Endothelial cell of umbilical vein (primary cell): Measurements from ENCODE around the gene TMPRSS9. TPM values are rescaled to one million over a fixed set of nuclear protein-coding genes. Genes with fewer than 3 reads are reported as not detected.

Experiments used
- BruUV-seq: library from RNA; stranded (reverse); fragments of 400-500 nt; replicated peaks from 2 replicates; lab custom pipeline; 2021; lab: Mats Ljungman, UMichigan
- CTCF ChIA-PET: fragments of 300-600, 350-600 bp; sonication (Branson Sonifier 250); formaldehyde crosslinking; loops from one replicate; lab custom pipeline; 2021; ENCODE audit warnings: antibody characterized with exemption, inconsistent platforms; lab: Charles Lee
- POLR2A ChIA-PET: fragments of 300-600, 350-600 bp; sonication (Branson Sonifier 250); formaldehyde crosslinking; loops from one replicate; lab custom pipeline; 2021; ENCODE audit warnings: antibody characterized with exemption, inconsistent platforms; lab: Charles Lee
- DNase-seq: peaks from one replicate; pipeline ENCODE4 v3.0.0-alpha.2; 2011; ENCODE audit warnings: low read depth, low spot score
- FAIRE-seq: peaks from 2 replicates; lab custom pipeline; 2011; peaks lifted over from hg19 to GRCh38; lab: Jason Lieb, UNC
- H2AFZ ChIP-seq: 2 replicates; pipeline ENCODE4 v1.6.0; 2012; ENCODE audit warnings: low read depth, low read length, control low read depth, inconsistent platforms
- H3K27ac ChIP-seq: 2 replicates; pipeline ENCODE4 v1.5.1; 2011; ENCODE audit warnings: low read depth, mild to moderate bottlenecking, control low read depth, low read length, moderate library complexity; ENCODE audit not compliant: insufficient read depth
- H3K27me3 ChIP-seq, 2 experiments: 2 replicates each; pipeline versions ENCODE4 v1.6.0 to v1.6.1; 2011; ENCODE audit warnings: low read length in 2 of 2, mixed read lengths in 1 of 2; ENCODE audit not compliant: control insufficient read depth in 2 of 2, insufficient read depth in 2 of 2
- H3K36me3 ChIP-seq, 2 experiments: 2 replicates in 1 of 2; 3 replicates in 1 of 2; pipeline ENCODE4 v1.5.1; 2011; ENCODE audit warnings: low read length in 2 of 2, mild to moderate bottlenecking in 1 of 2, moderate library complexity in 1 of 2; ENCODE audit not compliant: control insufficient read depth in 2 of 2, insufficient read depth in 2 of 2; ENCODE audit errors: extremely low read depth in 1 of 2
- H3K4me1 ChIP-seq: 3 replicates; pipeline ENCODE4 v1.5.1; 2011; ENCODE audit warnings: mild to moderate bottlenecking, low read length; ENCODE audit not compliant: control insufficient read depth, insufficient read depth; ENCODE audit errors: extremely low read depth
- H3K4me2 ChIP-seq: 2 replicates; pipeline ENCODE4 v1.6.1; 2011; ENCODE audit warnings: low read length, control low read depth, mixed read lengths; ENCODE audit not compliant: insufficient read depth
- H3K4me3 ChIP-seq, 3 experiments: fragments of 200-600 bp in 1 of 3; sonication (generic), shearing (Covaris generic) in 1 of 3; replicated peaks in 1 of 3; 2 replicates each; pipeline ENCODE4 v1.5.1; 2011 to 2016; ENCODE audit warnings: control low read depth in 3 of 3, low read length in 3 of 3, mild to moderate bottlenecking in 2 of 3, inconsistent platforms in 1 of 3, low read depth in 1 of 3, moderate library complexity in 1 of 3; ENCODE audit not compliant: insufficient read depth in 1 of 3
- H3K79me2 ChIP-seq: 2 replicates; pipeline ENCODE4 v1.6.0; 2012; ENCODE audit warnings: low read length, inconsistent platforms; ENCODE audit not compliant: control insufficient read depth, insufficient read depth
- H3K9ac ChIP-seq: replicated peaks from 2 replicates; pipeline ENCODE3; 2011; ENCODE audit warnings: low read length, control low read depth; ENCODE audit not compliant: insufficient read depth; ENCODE audit errors: extremely low read depth
- H3K9me1 ChIP-seq: replicated peaks from 3 replicates; pipeline ENCODE4 v1.6.0; 2011; ENCODE audit warnings: mild to moderate bottlenecking, low read length; ENCODE audit not compliant: control insufficient read depth, insufficient read depth; ENCODE audit errors: extremely low read depth
- H3K9me3 ChIP-seq: replicated peaks from 2 replicates; pipeline ENCODE4 v1.5.1; 2012; ENCODE audit warnings: low read length, inconsistent platforms; ENCODE audit not compliant: control insufficient read depth, insufficient read depth
- H4K20me1 ChIP-seq: replicated peaks from 2 replicates; pipeline ENCODE3; 2011; ENCODE audit warnings: mild to moderate bottlenecking, low read length; ENCODE audit not compliant: control insufficient read depth, insufficient read depth; ENCODE audit errors: extremely low read depth
- EZH2 ChIP-seq: IDR thresholded peaks from 2 replicates; pipeline ENCODE4 v1.6.1; 2012; ENCODE audit warnings: borderline replicate concordance, low read depth, mild to moderate bottlenecking, moderate library complexity, low read length, inconsistent platforms; ENCODE audit not compliant: severe bottlenecking
- FOS ChIP-seq: IDR thresholded peaks from 2 replicates; pipeline ENCODE4 v1.6.1; 2011; ENCODE audit warnings: mild to moderate bottlenecking, low read length, moderate library complexity, borderline replicate concordance; ENCODE audit not compliant: insufficient read depth
- GATA2 ChIP-seq: IDR thresholded peaks from 2 replicates; pipeline ENCODE4 v1.7.0; 2011; ENCODE audit warnings: low read depth, mild to moderate bottlenecking, moderate library complexity, mixed read lengths, low read length; ENCODE audit not compliant: insufficient read length, insufficient read depth
- JUN ChIP-seq: IDR thresholded peaks from 2 replicates; pipeline ENCODE4 v1.6.1; 2011; ENCODE audit warnings: borderline replicate concordance, low read depth; ENCODE audit not compliant: insufficient read length, insufficient read depth
- MYC ChIP-seq: IDR thresholded peaks from one replicate; pipeline ENCODE4 v1.6.1; 2011; ENCODE audit warnings: mild to moderate bottlenecking, low read depth, low read length
- POLR2A ChIP-seq: IDR thresholded peaks from 2 replicates; pipeline ENCODE4 v1.6.1; 2012; ENCODE audit warnings: low read depth, mild to moderate bottlenecking, control low read depth, low read length
- POLR2AphosphoS5 ChIP-seq: IDR thresholded peaks from 2 replicates; pipeline ENCODE4 v1.6.1; 2012; ENCODE audit warnings: low read depth, mild to moderate bottlenecking, control low read depth, low read length, moderate library complexity; ENCODE audit not compliant: insufficient read depth
- dilution Hi-C: fragments of 300-500 bp; cut with MboI; formaldehyde crosslinking; loops from one replicate; pipeline ENCODE4 v1.15.0; 2019; ENCODE audit warnings: low sequenced_read_pairs; ENCODE audit not compliant: extremely low pct_ligation_motif_present
- intact Hi-C: fragments of 100-400 bp; cut with micrococcal nuclease; formaldehyde crosslinking; loops from one replicate; pipeline ENCODE4 v1.10.0; 2022
- polyA plus RNA-seq, 4 experiments: library from polyadenylated mRNA; depleted of rRNA in 3 of 4; stranded (reverse) in 3 of 4; unstranded in 1 of 4; fragments of >200 nt; gene quantifications; 2 replicates each; pipeline versions ENCODE4 v1.2.1 to v1.2.3, GENCODE V29; 2011 to 2012; ENCODE audit warnings: missing spikeins in 1 of 4
- total RNA-seq: library from RNA; stranded (reverse); gene quantifications from 2 replicates; pipeline ENCODE4 v1.2.3, GENCODE V29; 2021
- TF ChIP-seq, protein P1 (sequence below): IDR thresholded peaks from 2 replicates; pipeline ENCODE4 v1.6.1; 2011; ENCODE audit not compliant: insufficient read depth, insufficient read length
- TF ChIP-seq, protein P2 (sequence below), 2 donors: IDR thresholded peaks; 1 replicate in 1 of 2; 2 replicates in 1 of 2; pipeline ENCODE4 v1.5.1; 2011; ENCODE audit warnings: low read length in 2 of 2, mild to moderate bottlenecking in 2 of 2, moderate library complexity in 2 of 2, control low read depth in 1 of 2, inconsistent platforms in 1 of 2, low read depth in 1 of 2; ENCODE audit not compliant: insufficient read depth in 1 of 2; ENCODE audit errors: extremely low read depth in 1 of 2

Gene TMPRSS9
- total and polyA plus RNA-seq, 2 donors (not counting 3 experiments of a cell fraction or from before 2014, with no cell fraction given), result not detected

DNA sequence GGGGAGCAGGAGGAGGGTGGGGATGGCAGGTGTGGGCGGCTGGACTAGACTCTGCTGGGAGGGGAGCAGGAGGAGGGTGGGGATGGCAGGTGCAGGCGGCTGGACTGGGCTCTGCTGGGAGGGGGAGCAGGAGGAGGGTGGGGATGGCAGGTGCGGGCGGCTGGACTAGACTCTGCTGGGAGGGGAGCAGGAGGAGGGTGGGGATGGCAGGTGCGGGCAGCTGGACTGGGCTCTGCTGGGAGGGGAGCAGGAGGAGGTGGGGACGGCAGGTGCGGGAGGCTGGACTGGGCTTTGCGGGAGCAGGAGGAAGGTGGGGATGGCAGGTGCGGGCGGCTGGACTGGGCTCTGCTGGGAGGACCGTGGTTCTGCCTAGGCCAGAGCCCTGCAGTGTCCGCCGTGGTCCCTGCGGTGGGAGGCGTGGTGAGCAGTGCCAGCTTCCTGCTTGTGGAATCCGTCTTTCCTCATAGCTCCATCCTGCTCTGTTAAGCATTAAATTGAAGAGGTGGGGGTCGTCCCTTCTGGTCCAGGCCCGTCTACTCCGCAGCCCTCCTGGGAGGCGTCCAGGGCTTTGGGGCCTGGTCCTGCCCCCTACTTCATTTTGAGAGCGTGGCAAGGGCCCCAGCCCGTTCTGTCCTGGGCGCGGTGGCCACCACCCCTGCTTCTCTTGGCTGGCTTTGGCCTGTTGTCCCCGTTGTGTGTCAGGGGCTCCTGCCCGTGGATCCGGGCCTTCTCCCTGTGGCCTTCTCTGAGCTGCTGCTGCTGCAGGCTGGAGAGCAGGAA lies 26.8 kb upstream of the TMPRSS9 start:
- TF ChIP-seq MYC (no peak), POLR2A (no peak), JUN (no peak), GATA2 (no peak)
- TF ChIP-seq, protein P1, sequence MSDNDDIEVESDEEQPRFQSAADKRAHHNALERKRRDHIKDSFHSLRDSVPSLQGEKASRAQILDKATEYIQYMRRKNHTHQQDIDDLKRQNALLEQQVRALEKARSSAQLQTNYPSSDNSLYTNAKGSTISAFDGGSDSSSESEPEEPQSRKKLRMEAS, result no peak
- ChIA-PET POLR2A (no interaction called here), CTCF (no interaction called here)
- Histone ChIP-seq H3K4me1 (peaks cover 8% of the 10 kb centered on the region), H3K79me2 (peaks cover 30% of the 10 kb centered on the region), H3K9me1 (no peaks in the 10 kb centered on the region), H3K9ac (no peak overlapping the region), H3K27ac (no peak overlapping the region), H3K27me3 (no peaks in the 10 kb centered on the region), H3K4me3 (no peak overlapping the region), H4K20me1 (no peaks in the 10 kb centered on the region), H3K4me2 (no peak overlapping the region), H2AFZ (no peak overlapping the region), H3K36me3 (no peaks in the 10 kb centered on the region), H3K9me3 (no peaks in the 10 kb centered on the region)
- DNase-seq (no peak), FAIRE-seq (no peak)
- dilution Hi-C loops (no loop called here), intact Hi-C loops (no loop called here)
- no TSS peak for BruUV-seq

DNA sequence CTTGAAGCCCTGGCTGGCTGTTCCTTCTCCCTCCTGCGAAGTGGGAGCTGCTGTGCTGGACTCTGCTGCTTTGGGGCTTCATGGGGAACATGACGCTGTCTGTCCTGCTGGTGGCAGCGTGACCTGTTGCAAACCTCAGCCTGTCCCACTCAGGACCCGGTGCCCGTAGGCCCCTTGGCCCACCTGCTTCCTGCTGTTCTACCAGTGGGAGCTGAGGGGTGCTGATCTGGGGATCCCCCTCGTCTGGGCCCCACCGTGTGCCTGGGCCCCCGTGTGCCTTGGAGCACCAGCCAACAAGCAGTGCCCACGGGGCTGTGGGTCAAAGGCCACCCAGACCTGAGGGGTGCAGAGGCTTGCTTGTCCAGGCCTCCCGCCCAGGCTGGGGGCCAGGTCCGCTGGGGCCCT lies 26.3 kb upstream of the TMPRSS9 start:
- dilution Hi-C loops (no loop called here), intact Hi-C loops (no loop called here)
- H3K4me1 ChIP-seq, result peaks cover 8% of the 10 kb centered on the region
- peaks cover 27% of the 10 kb centered on the region for H3K79me2 ChIP-seq
- no peak overlapping the region for H3K9ac ChIP-seq
- H3K27ac ChIP-seq, result no peak overlapping the region
- BruUV-seq, result no TSS peak
- CTCF ChIA-PET, result no interaction called here
- no peaks in the 10 kb centered on the region for H3K36me3 ChIP-seq
- H3K9me1 ChIP-seq, result no peaks in the 10 kb centered on the region
- no peaks in the 10 kb centered on the region for H4K20me1 ChIP-seq
- POLR2A ChIA-PET, result no interaction called here
- H2AFZ ChIP-seq, result no peak overlapping the region
- no peak for DNase-seq
- no peaks in the 10 kb centered on the region for H3K27me3 ChIP-seq
- no peak overlapping the region for H3K4me2 ChIP-seq
- H3K4me3 ChIP-seq, result no peak overlapping the region
- H3K9me3 ChIP-seq, result no peaks in the 10 kb centered on the region
- no peak for FAIRE-seq
- TF ChIP-seq POLR2A (no peak), GATA2 (no peak), POLR2AphosphoS5 (no peak), EZH2 (no peak), JUN (no peak), FOS (no peak), MYC (no peak)
- TF ChIP-seq, protein P2, sequence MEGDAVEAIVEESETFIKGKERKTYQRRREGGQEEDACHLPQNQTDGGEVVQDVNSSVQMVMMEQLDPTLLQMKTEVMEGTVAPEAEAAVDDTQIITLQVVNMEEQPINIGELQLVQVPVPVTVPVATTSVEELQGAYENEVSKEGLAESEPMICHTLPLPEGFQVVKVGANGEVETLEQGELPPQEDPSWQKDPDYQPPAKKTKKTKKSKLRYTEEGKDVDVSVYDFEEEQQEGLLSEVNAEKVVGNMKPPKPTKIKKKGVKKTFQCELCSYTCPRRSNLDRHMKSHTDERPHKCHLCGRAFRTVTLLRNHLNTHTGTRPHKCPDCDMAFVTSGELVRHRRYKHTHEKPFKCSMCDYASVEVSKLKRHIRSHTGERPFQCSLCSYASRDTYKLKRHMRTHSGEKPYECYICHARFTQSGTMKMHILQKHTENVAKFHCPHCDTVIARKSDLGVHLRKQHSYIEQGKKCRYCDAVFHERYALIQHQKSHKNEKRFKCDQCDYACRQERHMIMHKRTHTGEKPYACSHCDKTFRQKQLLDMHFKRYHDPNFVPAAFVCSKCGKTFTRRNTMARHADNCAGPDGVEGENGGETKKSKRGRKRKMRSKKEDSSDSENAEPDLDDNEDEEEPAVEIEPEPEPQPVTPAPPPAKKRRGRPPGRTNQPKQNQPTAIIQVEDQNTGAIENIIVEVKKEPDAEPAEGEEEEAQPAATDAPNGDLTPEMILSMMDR (IDR thresholded peaks at IDR 0.05; ENCODE audit: extremely low read depth in 1 of 2, insufficient read depth in 1 of 2, low read depth in 1 of 2, low read length in 2 of 2), result no peak
- TF ChIP-seq, protein P1, result no peak
